Glomerular visceral epithelial cell (primary cell): ENCODE data around the gene TMEM117.
"Not testable (repeated sequence)": the region's sequence is repeated elsewhere in the genome, so short reads cannot be mapped to it uniquely, and the experiment has no call there.

ENCODE experiments used
- DNase-seq: peaks from one replicate; pipeline ENCODE4 v3.0.0-alpha.2; 2016; ENCODE audit errors: extremely low spot score

Gene TMEM117

DNA sequence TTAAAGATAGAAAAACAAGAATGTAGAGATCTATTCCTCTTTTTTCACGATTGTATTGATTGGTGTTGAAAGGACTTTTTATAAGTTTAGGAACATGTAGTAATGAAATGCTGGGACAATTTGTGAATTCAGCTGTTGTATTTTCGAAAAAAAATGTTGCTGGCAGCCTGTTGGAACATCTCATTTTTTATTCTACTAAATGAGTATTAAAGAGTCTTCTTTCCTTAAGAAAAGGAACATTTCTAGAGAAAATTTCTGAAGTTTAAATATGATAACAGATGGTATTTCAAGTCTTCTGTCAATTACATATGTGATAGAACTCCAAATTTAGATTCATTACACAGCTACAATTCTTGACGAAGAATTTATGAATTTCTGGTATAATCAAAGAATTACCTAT lies 189.6 kb downstream of the TMEM117 start:
- DNase-seq = no peak

DNA sequence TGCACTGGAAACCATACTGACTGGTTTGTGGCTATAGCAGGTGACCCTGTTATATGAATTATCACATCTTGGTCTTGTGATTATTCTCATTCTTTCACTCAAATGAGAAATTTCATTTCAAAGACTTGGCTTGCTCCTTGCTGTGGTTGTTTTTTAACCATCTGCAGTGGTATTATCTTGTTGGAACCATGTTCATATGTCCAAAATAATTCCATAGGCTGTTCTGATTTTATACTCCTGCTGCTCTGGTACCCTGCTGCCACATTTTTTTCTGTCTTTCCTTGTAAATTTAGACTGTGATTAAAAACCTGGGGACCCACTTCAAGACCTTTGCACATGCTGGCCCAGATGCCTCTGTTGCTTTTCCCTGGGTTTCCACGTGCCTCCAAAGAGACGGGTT lies 190.2 kb downstream of the TMEM117 start:
- no peak for DNase-seq

DNA sequence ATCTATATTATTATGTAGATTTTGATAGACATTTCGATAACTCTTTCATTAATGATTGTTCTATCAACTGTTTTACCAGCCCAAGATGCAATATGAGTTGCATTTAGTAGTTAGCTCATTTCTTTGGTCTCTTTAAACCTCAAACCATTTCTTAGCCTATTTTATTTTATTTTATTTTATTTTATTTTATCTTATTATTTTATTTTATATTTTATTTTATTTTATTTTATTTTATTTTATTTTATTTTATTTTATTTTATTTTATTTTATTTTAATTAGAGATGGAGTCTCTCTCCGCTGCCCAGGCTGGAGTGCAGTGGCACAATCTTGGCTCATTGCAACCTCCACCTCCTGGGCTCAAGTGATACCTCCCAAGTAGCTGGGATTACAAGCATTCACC lies 191.0 kb downstream of the TMEM117 start:
- DNase-seq = not testable (repeated sequence)

DNA sequence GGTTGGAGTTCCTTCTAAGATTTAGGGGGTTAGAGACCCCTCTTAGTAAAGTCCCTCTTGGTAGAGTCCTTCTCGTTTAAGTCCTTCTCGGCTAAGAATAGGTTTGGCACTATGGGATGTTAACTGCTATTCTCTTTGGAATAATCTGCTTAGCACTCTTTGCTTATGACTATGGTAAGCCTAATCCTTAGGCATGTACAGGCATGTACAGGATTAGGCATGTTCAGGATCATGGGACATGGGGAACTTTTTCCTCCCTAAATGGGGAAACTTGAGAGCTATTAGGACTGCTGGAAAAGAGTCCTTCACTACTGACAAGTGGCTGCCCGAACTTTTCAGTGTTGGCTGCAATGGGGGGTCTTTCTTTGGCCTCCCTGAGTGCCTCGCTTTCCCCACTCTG lies 193.3 kb downstream of the TMEM117 start:
- no peak for DNase-seq

DNA sequence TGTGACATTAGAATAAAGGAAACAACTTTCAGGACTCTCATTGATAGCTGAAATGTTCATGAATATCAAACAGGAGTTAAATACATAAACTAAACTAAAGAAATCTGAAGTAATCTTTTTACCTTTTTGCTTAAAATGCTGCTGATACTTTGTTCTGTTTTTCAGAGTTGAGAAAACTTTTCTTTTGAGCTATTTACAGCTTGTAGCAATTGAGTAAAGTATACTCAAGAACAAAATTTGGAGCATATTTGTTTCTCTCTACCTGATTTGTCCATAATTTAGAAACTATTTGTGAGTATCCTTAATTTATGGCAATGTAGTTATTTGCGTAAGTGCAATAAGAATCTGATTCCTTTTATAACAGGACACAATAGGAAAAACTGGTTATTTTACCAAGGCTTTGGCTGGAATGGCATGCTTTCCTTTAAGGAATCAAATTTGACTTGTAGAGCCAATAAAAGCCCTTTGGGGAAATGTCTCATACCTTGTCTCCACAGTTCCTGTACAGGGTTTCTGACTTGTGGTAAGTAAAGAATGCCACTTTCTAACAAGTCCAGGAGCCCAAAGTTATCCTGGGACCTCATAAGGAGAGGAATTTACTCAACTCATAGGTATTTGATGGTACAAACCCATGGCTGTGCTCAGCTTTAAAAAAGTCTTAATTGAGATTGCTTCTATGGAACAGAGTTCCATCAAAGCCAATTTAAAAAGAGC lies 195.7 kb downstream of the TMEM117 start:
- no peak for DNase-seq

DNA sequence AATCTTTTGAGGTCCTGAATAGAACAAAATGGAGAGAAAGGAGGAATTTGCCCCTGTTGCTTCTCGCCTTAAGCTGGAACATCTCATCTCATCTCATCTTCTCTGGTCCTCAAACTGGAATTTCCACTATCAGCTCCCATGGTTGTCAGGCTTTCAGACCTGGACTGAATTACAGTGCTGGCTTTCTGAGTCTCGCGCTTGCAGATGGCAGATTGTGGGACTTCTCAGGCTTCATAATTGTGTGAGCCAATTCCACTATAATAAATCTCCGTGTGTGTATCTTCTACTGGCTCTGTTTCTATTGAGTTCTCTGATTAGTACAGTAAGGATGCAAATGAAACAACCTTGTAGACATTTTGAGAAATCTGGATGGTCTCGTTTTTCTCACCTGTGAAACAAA lies 199.0 kb downstream of the TMEM117 start:
- DNase-seq = no peak

DNA sequence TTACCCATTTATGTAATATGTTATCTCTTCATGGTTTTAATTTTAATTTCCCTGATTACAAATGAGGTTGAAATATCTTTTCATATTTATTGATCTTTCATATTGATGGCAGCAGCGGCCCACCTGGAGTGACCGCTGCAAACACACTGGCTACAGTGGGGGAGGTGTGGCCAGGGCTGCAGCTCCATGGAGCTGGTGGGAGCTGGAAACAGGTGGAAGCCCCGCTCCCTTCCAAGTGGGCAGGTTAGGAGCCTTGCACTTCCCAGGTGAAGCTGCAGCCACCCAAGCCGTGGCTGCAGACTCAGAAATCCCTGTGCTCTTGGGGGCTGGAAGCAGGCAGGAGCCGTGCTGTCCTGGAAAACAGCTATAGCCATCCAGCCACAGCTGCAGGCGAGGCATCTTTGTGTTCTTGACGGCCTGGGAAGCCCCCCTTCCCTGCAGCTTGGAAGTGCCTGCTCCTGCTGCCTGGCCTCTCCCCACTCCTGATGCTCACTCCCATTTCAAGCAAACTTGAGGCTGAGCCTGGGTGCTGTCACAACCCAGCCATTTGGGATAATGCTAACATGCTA lies 201.1 kb downstream of the TMEM117 start:
- no peak for DNase-seq

DNA sequence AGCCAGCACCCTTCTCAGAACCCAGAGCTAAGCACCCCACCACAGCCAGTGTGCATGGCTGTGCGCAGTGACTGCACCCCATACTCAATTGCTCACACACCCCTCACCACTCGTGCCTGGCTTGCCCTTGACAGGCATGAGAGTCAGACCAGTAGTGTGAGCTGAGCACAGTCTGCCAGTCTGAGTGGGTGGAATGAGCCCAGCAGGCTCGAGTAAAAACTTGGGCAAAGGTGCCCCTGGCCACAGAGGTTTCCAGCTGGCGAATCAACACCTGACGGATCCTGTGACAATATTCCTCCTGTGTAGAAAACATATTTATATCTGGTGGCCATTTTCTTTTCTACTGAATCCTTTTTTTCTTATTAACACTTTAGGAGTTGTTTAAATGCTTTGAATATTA lies 202.5 kb downstream of the TMEM117 start:
- DNase-seq = no peak

DNA sequence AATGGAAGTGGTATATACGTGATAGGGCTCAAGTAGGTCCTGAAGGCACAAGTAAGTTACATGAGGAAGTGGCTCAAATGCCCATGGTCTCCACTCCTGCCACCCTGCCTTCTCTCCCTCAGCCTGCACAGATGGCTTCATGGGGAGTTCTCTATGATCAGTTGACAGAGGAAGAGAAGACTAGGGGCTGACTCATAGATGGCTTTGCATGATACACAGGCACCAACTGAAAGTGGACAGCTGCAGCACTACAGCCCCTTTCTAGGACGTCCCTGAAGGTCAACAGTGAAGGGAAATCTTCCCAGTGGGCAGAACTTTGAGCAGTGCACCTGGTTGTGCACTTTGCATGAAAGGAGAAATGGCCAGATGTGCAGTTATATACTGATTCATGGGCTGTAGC lies 208.6 kb downstream of the TMEM117 start:
- not testable (repeated sequence) for DNase-seq

DNA sequence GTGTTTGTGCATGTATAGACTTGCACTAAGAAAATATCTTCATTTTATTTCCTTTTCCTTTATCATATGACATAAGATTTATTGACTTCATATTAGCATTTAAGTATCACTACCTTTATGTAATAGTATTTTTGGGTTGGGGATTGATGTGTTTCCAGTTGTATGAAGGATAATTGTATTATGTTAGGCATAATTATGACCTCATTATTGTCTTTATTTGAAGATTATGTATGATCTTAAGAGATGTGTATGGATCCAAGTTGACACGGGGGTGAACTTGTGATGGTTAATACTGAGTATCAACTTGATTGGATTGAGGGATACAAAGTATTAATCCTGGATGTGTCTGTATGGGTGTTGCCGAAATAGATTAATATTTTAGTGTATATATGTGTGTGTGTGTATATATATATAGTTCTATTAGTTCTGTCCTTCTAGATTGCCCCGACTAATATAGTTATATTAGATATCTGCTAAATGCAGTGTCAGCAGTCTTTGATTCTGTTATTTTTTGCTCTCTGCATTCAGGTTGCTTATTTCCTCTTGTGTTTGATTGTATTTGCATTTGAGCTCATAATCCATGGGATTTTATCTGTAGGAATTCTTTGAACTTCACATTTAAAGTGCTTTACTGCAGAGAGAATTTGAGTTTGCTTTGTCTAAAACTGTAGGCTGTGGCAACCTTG lies 211.0 kb downstream of the TMEM117 start:
- DNase-seq = no peak

DNA sequence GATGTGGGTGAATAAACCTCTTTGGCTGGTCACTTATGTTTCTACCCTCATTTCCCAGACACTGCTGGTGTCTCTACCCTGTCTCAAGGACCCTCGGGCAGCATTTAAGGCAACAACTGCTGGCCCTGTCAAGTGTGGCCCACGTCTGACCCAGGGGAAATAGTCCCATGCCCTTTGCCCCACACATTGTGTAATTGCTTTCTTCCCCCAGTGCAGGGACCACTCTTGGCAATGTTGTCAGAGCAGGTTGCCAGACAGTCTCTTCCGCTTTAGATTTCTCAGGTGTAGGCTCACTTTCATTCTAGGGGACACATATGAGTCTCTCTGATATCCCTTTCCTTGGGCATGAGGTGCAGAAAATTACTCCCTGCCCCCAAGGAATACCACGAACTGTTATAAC lies 216.7 kb downstream of the TMEM117 start:
- no peak for DNase-seq

DNA sequence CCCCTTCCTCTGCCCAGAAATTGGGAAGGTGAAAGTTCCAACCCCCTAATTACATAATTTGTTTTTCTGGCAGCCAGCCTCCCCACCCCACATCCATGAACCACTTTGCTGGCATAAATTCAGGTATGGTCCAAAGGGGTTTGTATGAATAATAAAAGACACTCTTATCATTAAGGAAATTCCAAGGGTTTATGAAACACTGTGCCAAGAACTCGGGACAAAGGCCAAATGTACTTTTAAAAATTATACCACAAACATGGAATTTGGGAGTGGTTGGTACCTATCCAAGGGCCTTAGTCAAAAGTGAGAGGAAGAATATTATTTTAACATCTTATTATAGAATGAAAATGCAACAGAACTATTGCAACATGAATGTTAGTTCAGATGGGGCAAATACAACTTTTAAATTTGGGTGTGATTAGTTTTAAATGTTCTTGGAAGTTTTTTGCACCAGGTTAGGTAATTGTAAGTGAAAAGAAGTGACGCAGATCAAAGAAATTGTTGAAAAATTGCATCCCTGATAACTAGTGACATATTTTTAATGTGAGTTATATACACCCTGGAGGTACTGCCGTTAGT lies 217.8 kb downstream of the TMEM117 start:
- no peak for DNase-seq

DNA sequence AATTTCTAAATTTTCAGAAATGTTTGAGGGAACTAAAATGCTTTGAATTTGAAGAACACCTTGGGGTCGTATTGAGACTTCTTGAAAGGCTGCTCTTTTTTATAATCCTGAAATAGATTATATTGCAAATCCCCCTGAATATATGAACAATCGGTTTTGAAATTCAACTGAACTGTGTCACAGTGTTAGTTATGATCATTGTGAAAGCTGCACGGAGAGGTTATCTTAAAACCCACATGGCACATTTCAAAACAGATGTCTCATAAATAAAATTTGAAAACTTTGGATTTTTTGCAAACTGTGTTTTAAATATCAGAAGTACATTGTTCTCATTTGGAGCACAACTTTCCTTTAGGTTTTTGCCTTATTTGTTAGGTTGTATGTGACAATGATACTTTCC lies 218.4 kb downstream of the TMEM117 start:
- no peak for DNase-seq

DNA sequence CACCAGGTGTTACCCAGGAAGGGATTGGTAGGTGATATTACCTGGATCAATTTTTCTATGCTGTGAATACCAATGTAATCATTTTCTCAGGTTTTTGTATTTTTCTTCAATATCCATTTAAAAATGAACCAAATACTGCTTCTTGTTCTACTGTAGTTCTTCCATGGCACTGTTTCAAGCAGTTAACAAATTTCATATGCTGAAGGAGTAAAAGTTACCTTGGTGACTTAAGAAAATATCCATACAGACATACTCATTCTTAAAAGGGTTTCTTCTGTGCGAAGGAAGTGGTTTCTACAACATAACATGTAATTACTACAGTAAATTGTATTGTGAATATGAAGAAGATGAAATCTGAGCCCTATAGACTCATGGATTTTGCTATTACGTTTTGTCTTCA lies 222.5 kb downstream of the TMEM117 start:
- DNase-seq = no peak

DNA sequence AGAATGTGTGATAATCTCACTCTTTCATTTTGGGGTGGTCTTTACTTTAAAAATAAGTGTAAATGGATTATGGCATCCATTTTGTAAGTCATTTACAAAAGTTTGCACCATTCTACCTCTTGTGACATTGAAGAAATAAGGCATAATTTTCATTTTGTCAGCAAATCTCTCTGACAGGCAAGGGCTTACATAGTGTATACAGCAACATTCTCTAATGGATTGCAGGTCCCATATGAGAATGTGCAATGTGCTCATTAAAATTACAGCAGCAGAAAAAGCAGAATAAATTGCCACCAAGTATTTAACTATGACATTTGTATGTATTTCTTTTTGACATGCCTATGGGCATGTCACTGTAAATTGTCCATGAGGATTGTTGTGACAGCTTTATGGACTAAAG lies 223.6 kb downstream of the TMEM117 start:
- DNase-seq = no peak

DNA sequence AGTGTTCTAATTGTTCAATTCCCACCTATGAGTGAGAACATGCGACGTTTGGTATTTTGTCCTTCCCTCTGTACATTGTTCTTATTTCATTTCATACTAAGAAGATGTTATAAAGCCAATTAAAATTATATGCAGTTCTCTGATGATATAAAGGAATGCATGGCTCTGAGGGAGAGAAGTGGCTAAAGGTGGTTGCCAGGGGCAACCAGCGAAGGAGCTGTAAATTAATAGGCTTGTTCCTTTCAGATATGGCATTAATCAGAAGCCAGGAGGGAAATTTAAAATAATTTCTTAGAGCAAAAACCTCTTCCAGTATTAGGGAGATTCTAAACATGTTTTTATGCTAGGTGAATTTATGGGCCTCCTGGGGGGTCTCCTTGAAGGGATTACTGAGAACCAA lies 227.8 kb downstream of the TMEM117 start:
- no peak for DNase-seq

DNA sequence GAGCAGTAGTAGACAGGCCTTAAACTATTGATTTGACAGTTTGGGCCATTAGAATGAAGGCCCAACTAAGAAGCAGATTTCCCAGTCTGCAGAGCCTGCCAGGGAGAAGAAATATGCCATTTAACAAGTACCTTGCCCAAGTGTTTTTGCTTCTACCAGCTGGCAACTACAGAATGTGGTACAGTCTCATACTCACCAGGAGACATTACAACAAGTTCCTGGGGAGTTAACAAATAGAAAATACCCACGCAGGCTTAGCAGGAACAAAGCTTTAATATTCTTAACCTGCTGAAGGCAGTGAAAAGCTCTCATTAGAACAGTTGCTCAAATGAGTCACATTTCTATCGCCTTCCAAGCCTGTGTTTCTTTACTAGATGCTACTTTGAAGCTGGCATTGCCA lies 241.0 kb downstream of the TMEM117 start:
- no peak for DNase-seq

DNA sequence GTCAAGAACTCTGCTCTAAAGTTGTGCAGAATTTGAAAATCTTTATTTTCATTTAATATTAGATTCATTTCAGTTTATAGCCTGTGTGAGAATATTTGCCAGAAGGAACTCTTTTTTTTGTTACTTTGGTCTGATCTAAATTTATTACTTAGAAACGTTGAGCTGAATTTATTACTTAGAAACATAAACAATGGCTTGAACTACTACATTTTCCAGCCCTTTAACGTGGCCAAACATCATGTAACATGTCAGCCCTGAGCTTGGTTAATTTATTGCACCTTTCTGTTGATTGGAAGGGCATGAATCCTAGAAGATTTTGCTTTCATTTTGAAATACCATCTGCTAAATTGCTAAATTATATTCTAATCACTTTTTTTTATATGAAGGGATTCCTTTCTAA lies 241.4 kb downstream of the TMEM117 start:
- no peak for DNase-seq

DNA sequence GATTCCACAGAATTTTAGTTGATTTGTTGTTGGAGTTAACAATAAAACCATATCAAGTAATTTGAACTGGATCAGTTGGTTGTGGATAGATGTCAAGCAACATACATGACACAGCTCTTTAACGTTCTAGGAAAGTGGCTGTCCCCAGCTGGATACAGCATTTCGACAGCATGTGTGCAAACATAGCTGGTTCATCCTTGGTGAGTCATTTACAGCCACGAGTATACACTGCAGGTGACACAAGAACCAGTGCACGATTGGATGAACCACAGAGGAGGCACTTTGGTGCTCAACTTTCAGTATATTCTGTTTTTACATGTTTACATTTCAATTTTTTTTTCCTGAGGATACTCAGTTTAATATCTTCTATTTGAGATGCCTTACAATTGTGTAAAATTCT lies 242.4 kb downstream of the TMEM117 start:
- DNase-seq = no peak

DNA sequence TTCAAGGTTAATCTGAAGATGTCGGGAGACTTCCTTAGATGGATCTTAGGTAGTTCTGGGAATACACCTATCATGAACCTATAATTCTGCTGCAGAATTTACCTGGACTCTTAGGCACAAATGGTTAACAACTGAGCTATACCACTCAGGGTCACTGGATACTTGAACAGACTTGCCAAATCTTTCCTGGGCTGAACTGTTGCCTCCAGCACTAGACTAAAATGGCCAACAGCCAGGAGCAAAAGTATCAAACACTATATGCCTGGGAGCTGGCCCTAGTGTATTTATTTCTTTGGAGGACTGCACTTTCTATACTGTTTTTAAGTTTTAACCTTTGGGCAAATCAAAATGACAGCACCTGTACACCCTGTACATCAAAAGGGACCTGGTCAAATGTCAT lies 252.8 kb downstream of the TMEM117 start:
- no peak for DNase-seq

DNA sequence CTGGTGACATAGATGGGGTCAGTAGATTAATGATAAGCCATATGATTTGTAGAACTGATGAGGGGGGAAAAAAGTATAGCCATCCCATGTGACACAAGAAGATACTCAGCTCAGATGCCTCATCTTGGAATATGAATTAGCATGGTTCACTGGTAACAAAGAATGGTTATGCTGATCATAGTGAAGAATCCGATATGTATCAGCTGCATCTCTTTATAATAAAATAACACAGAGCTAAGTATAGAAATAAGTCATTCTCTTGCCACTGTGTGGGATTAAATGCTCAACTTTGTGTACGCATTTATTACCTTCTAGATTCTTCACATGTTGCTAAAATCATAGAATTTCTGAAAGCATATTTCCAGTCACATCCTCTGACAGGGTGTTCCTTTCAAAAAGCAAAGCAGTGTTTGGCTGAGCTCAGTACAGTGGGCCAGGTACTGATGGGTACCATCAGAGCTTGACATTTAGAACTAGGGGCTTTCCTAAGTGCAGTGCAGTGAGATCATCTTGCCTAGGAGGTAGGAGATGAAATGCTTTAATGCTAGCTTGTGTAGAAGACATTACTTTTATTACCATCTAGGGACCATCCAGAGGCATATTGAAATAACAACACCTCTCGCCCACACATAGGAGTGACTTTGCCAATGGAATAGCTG lies 256.2 kb downstream of the TMEM117 start:
- DNase-seq = no peak

DNA sequence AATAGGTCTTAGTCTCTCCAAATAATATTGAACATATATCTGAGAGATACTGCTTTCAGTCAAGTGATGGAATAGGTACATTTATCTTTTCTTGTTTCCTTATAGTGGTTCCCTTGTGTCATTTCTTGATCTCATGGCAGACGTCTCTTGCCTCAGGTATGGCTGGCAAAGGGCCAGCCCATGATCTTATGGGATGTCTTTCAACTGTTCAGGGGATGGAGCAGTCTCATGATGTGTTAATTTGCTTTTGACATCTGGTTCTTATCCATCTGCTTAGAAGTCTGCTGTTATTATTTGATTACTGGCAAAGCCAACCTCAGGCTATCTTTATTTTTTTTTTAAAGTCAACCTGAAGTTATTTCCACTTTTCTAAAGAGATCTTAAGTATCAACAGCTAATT lies 262.9 kb downstream of the TMEM117 start:
- no peak for DNase-seq

DNA sequence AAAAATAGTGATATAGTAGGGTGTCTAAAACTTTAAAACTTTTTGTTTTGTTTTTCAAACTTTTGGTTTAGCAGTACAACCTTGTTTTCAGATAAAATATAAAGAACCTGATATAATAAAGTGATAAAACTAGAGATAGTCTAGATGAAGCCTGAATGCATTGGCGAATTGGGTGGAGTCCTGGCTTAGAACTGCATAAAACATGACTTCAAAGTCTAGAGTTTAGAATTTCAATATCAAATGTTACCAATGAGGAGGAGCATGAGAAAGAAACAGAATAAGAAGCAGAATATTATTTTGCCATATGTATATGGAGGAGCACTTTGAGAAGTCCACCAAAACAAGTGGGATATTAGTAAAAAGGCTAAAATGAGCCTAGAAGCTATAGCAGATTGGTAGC lies 263.6 kb downstream of the TMEM117 start:
- DNase-seq = no peak
